ENCODE data around the gene NCR3LG1.

GRCh38 chr11:17387254-17387653 lies 35.7 kb downstream of the NCR3LG1 start:
- TF ChIP-seq CTCF (IDR thresholded peaks at IDR 0.05) (no peak), ZFX (IDR thresholded peaks at IDR 0.05; ENCODE audit: borderline replicate concordance) (no peak)

Data from 22Rv1 (cell line).